Naive thymus-derived CD4-positive, alpha-beta T cell (primary cell): ENCODE measurements around the gene CTTNBP2. TPM values are rescaled to one million over a fixed set of nuclear protein-coding genes. Genes with fewer than 3 reads are reported as not detected.
A peak's percentile ranks its signal among the peaks of the same experiment; 100 is the strongest.

ENCODE experiments used
- ATAC-seq: fragments of 150-1000 bp; cut with Tn5 transposase; 2 replicates; pipeline ENCODE4 v1.10.0; 2021; ENCODE audit warnings: mild to moderate bottlenecking, moderate library complexity
- CTCF ChIA-PET: fragments of 350-600 bp; sonication (Branson Sonifier 250); formaldehyde crosslinking; loops from one replicate; lab custom pipeline; 2021; ENCODE audit warnings: antibody characterized with exemption; lab: Charles Lee
- POLR2A ChIA-PET: fragments of 350-600 bp; sonication (Branson Sonifier 250); formaldehyde crosslinking; loops from one replicate; lab custom pipeline; 2021; ENCODE audit warnings: antibody characterized with exemption, inconsistent platforms; lab: Charles Lee
- DNase-seq, 9 donors: peaks; one replicate each; pipeline versions ENCODE4 v3.0.0 to v3.0.0-alpha.2; 2020 to 2022; ENCODE audit warnings: mixed read lengths in 1 of 9
- H3K27ac ChIP-seq: one replicate; pipeline ENCODE4 v1.7.0; 2013; ENCODE audit warnings: mild to moderate bottlenecking, low read depth, low read length, moderate library complexity
- H3K27me3 ChIP-seq, 2 donors: one replicate each; pipeline ENCODE4 v1.7.0; 2013; ENCODE audit warnings: low read length in 2 of 2, mild to moderate bottlenecking in 2 of 2, moderate library complexity in 2 of 2; ENCODE audit not compliant: control insufficient read depth in 2 of 2, insufficient read depth in 2 of 2
- H3K36me3 ChIP-seq, 3 experiments: 1 replicate in 2 of 3; 2 replicates in 1 of 3; pipeline ENCODE4 v1.7.0; 2013; ENCODE audit warnings: low read length in 3 of 3, mild to moderate bottlenecking in 3 of 3, moderate library complexity in 1 of 3; ENCODE audit not compliant: insufficient read depth in 3 of 3, control insufficient read depth in 2 of 3
- H3K4me1 ChIP-seq, 2 donors: one replicate each; pipeline ENCODE4 v1.7.0; 2013; ENCODE audit warnings: low read length in 2 of 2, mild to moderate bottlenecking in 2 of 2, moderate library complexity in 1 of 2; ENCODE audit not compliant: control insufficient read depth in 2 of 2, insufficient read depth in 2 of 2
- H3K4me3 ChIP-seq: 2 replicates; pipeline ENCODE4 v1.7.0; 2013; ENCODE audit warnings: mild to moderate bottlenecking, low read length
- H3K9me3 ChIP-seq, 3 experiments: 1 replicate in 2 of 3; 2 replicates in 1 of 3; pipeline ENCODE4 v1.7.0; 2013; ENCODE audit warnings: low read length in 3 of 3; ENCODE audit not compliant: control insufficient read depth in 2 of 3
- H3K27ac Mint-ChIP-seq, 9 donors: one replicate each; pipeline ENCODE4 v1.8.0; 2020 to 2022; ENCODE audit warnings: mixed read lengths in 9 of 9, mild to moderate bottlenecking in 8 of 9, moderate library complexity in 5 of 9, inconsistent platforms in 2 of 9
- H3K27me3 Mint-ChIP-seq, 5 donors: one replicate each; pipeline ENCODE4 v1.8.0; 2021 to 2022; ENCODE audit warnings: mixed read lengths in 5 of 5, mild to moderate bottlenecking in 1 of 5
- H3K36me3 Mint-ChIP-seq, 5 donors: one replicate each; pipeline ENCODE4 v1.8.0; 2020 to 2022; ENCODE audit warnings: mixed read lengths in 5 of 5, mild to moderate bottlenecking in 3 of 5, inconsistent platforms in 1 of 5
- H3K4me1 Mint-ChIP-seq, 7 donors: one replicate each; pipeline ENCODE4 v1.8.0; 2020 to 2022; ENCODE audit warnings: mixed read lengths in 7 of 7, mild to moderate bottlenecking in 3 of 7, inconsistent platforms in 1 of 7
- H3K4me3 Mint-ChIP-seq, 10 donors: one replicate each; pipeline ENCODE4 v1.8.0; 2020 to 2022; ENCODE audit warnings: mild to moderate bottlenecking in 10 of 10, mixed read lengths in 10 of 10, moderate library complexity in 6 of 10, inconsistent platforms in 2 of 10
- H3K9me3 Mint-ChIP-seq, 11 donors: one replicate each; pipeline ENCODE4 v1.8.0; 2020 to 2022; ENCODE audit warnings: mixed read lengths in 11 of 11, mild to moderate bottlenecking in 4 of 11, inconsistent platforms in 1 of 11, moderate library complexity in 1 of 11
- intact Hi-C, 2 donors: fragments of 100-400 bp; cut with micrococcal nuclease; formaldehyde crosslinking; loops; one replicate each; pipeline ENCODE4 v1.15.1; 2023
- polyA plus RNA-seq, 2 donors: library from polyadenylated mRNA; unstranded; fragments of 300-500 nt; fragmentation: Illumina TruSeq; gene quantifications; one replicate each; pipeline ENCODE4 v1.2.3, GENCODE V29; 2021
- total RNA-seq, 6 experiments: library from RNA in 5 of 6; stranded (reverse) in 5 of 6; gene quantifications; 1 replicate in 5 of 6; 2 replicates in 1 of 6; pipeline ENCODE4 v1.2.3 and lab custom pipeline; 2021 to 2026

Gene CTTNBP2
- total and polyA plus RNA-seq, 7 experiments from 2014 or later = 0.16 to 0.30 (median 0.27) TPM; not detected in 4

- H3K27me3 Mint-ChIP-seq = peaks cover 0 to 5% (median 3%) of the 10 kb centered on the region in 5 donors
- no peak overlapping the region for H3K27ac Mint-ChIP-seq
- peaks cover 0 to 1% (median 0%) of the 10 kb centered on the region in 11 donors for H3K9me3 Mint-ChIP-seq
- Histone ChIP-seq H3K36me3 (no peaks in the 10 kb centered on the region), H3K4me1 (no peaks in the 10 kb centered on the region), H3K4me3 (no peak overlapping the region), H3K27ac (no peak overlapping the region), H3K9me3 (no peaks in the 10 kb centered on the region), H3K27me3 (no peaks in the 10 kb centered on the region)
- DNase-seq (no peak), ATAC-seq (no peak)
- CTCF ChIA-PET = interaction anchor here (0.7 kb wide), 1 partner anchor 405 kb away, joined by 3 read pairs; no protein-coding TSS in a partner anchor
- POLR2A ChIA-PET = no interaction called here
- no peak overlapping the region for H3K4me3 Mint-ChIP-seq
- intact Hi-C loops = loop anchor here in 1 of 2 donors (2.0 kb wide), 2 partner anchors 402 to 446 kb away; no protein-coding TSS in a partner anchor
- no peaks in the 10 kb centered on the region for H3K4me1 Mint-ChIP-seq
- no peaks in the 10 kb centered on the region for H3K36me3 Mint-ChIP-seq
Observed at GRCh38 chr7:117750612-117751563, 122.4 kb downstream of the CTTNBP2 start.

- H3K36me3 ChIP-seq = no peaks in the 10 kb centered on the region
- intact Hi-C loops = no loop called here
- Mint-ChIP-seq H3K4me3 (no peak overlapping the region), H3K27ac (no peak overlapping the region), H3K36me3 (no peaks in the 10 kb centered on the region), H3K4me1 (no peaks in the 10 kb centered on the region), H3K27me3 (peaks cover 0 to 13% (median 4%) of the 10 kb centered on the region in 5 donors), H3K9me3 (peaks cover 0 to 6% (median 0%) of the 10 kb centered on the region in 11 donors)
- H3K4me1 ChIP-seq = no peaks in the 10 kb centered on the region
- H3K4me3 ChIP-seq = no peak overlapping the region
- no peaks in the 10 kb centered on the region for H3K27me3 ChIP-seq
- DNase-seq = no peak
- CTCF ChIA-PET = no interaction called here
- H3K9me3 ChIP-seq = no peaks in the 10 kb centered on the region
- no peak for ATAC-seq
- H3K27ac ChIP-seq = no peak overlapping the region
- POLR2A ChIA-PET = no interaction called here
Observed at GRCh38 chr7:117741962-117742361, 131.3 kb downstream of the CTTNBP2 start.

- no peak overlapping the region for H3K27ac ChIP-seq
- ChIA-PET POLR2A (no interaction called here), CTCF (no interaction called here)
- H3K9me3 Mint-ChIP-seq = peaks cover 0 to 6% (median 0%) of the 10 kb centered on the region in 11 donors
- no peaks in the 10 kb centered on the region for H3K27me3 ChIP-seq
- peaks cover 0 to 13% (median 4%) of the 10 kb centered on the region in 5 donors for H3K27me3 Mint-ChIP-seq
- no peak overlapping the region for H3K27ac Mint-ChIP-seq
- DNase-seq (no peak), ATAC-seq (no peak)
- H3K4me3 Mint-ChIP-seq = no peak overlapping the region
- H3K4me3 ChIP-seq = no peak overlapping the region
- intact Hi-C loops = no loop called here
- no peaks in the 10 kb centered on the region for H3K9me3 ChIP-seq
- H3K36me3 ChIP-seq = no peaks in the 10 kb centered on the region
- H3K4me1 ChIP-seq = no peaks in the 10 kb centered on the region
- H3K4me1 Mint-ChIP-seq = no peaks in the 10 kb centered on the region
- H3K36me3 Mint-ChIP-seq = no peaks in the 10 kb centered on the region
Observed at GRCh38 chr7:117739085-117739484, 134.2 kb downstream of the CTTNBP2 start.

GRCh38 chr7:117737926-117738325, 135.3 kb downstream of the CTTNBP2 start:
- no peak overlapping the region for H3K27ac Mint-ChIP-seq
- no peaks in the 10 kb centered on the region for H3K36me3 Mint-ChIP-seq
- H3K9me3 Mint-ChIP-seq = peaks cover 0 to 6% (median 0%) of the 10 kb centered on the region in 11 donors
- peaks cover 0 to 10% (median 4%) of the 10 kb centered on the region in 5 donors for H3K27me3 Mint-ChIP-seq
- H3K4me1 ChIP-seq = no peaks in the 10 kb centered on the region
- DNase-seq (no peak), ATAC-seq (no peak)
- no peaks in the 10 kb centered on the region for H3K4me1 Mint-ChIP-seq
- no peak overlapping the region for H3K4me3 Mint-ChIP-seq
- H3K27ac ChIP-seq = no peak overlapping the region
- no peaks in the 10 kb centered on the region for H3K27me3 ChIP-seq
- ChIA-PET POLR2A (no interaction called here), CTCF (no interaction called here)
- no peak overlapping the region for H3K4me3 ChIP-seq
- H3K36me3 ChIP-seq = no peaks in the 10 kb centered on the region
- no peaks in the 10 kb centered on the region for H3K9me3 ChIP-seq
- intact Hi-C loops = no loop called here

GRCh38 chr7:117731455-117731854, 141.8 kb downstream of the CTTNBP2 start:
- ChIA-PET POLR2A (no interaction called here), CTCF (no interaction called here)
- Histone ChIP-seq H3K36me3 (no peaks in the 10 kb centered on the region), H3K9me3 (no peaks in the 10 kb centered on the region), H3K27ac (no peak overlapping the region), H3K4me1 (no peaks in the 10 kb centered on the region), H3K27me3 (no peaks in the 10 kb centered on the region), H3K4me3 (no peak overlapping the region)
- no peaks in the 10 kb centered on the region for H3K36me3 Mint-ChIP-seq
- H3K9me3 Mint-ChIP-seq = peaks cover 0 to 2% (median 0%) of the 10 kb centered on the region in 11 donors
- H3K4me3 Mint-ChIP-seq = no peak overlapping the region
- H3K27ac Mint-ChIP-seq = no peak overlapping the region
- DNase-seq (peak in 1 of 9 donors; percentile 30), ATAC-seq (peak; percentile 32)
- peaks cover 5 to 29% (median 20%) of the 10 kb centered on the region in 5 donors for H3K27me3 Mint-ChIP-seq
- intact Hi-C loops = no loop called here
- H3K4me1 Mint-ChIP-seq = peaks cover 0 to 6% (median 0%) of the 10 kb centered on the region in 7 donors

GRCh38 chr7:117730390-117730789, 142.9 kb downstream of the CTTNBP2 start:
- Histone ChIP-seq H3K4me3 (no peak overlapping the region), H3K9me3 (no peaks in the 10 kb centered on the region), H3K4me1 (no peaks in the 10 kb centered on the region), H3K27ac (no peak overlapping the region), H3K27me3 (no peaks in the 10 kb centered on the region), H3K36me3 (no peaks in the 10 kb centered on the region)
- H3K4me1 Mint-ChIP-seq = peaks cover 0 to 6% (median 0%) of the 10 kb centered on the region in 7 donors
- peaks cover 0 to 2% (median 0%) of the 10 kb centered on the region in 11 donors for H3K9me3 Mint-ChIP-seq
- CTCF ChIA-PET = no interaction called here
- no peaks in the 10 kb centered on the region for H3K36me3 Mint-ChIP-seq
- intact Hi-C loops = no loop called here
- H3K4me3 Mint-ChIP-seq = no peak overlapping the region
- POLR2A ChIA-PET = no interaction called here
- DNase-seq = no peak
- no peak overlapping the region for H3K27ac Mint-ChIP-seq
- no peak for ATAC-seq
- peaks cover 10 to 32% (median 22%) of the 10 kb centered on the region in 5 donors for H3K27me3 Mint-ChIP-seq
